Measurements from ENCODE around the gene PCSK6. TPM values are rescaled to one million over a fixed set of nuclear protein-coding genes. Genes with fewer than 3 reads are reported as not detected.

Gene PCSK6
- total RNA-seq, 1 experiment from 2014 or later: 26.3 TPM

DNA sequence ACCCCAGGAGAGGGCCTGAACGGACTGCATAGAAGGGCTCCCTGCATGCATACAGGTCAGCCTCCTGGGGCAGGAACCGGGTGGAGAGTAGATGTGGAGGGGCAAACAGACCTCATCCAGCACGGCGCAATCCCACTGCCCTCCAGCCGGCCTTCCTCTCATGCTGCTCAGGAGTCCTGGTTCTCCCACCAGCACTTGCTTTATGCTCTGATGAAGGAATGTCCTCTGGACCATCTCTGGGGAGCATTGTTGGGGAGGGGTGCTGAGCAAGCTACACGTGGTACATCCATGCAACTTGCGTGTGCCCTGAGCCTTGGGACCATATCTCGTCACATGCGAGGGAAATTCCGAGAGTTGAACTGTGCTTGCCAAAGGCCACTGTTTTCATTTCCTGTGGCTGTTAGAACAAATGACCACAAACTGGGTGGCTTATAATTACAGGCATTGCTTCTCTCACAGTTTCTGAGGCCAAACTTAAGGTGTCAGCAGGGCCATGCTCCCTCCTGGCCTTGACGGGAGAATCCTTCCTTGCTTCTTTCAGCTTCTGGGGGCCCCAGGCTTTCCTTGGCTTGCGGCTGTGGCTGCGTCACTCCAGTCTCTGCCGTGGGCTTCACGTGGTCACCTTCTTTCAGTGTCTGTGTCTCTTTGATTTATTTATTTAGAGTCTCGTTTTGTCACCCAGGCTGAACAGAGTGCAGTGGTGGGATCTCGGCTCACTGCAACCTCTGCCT lies 224.4 kb downstream of the PCSK6 start:
- Histone ChIP-seq H3K9me2 (ENCODE audit: insufficient read depth) (no peaks in the 10 kb centered on the region), H3K27ac (no peak overlapping the region), H3F3A (ENCODE audit: insufficient read depth, low read depth) (no peaks in the 10 kb centered on the region; the same call in 1 of the 2 replicates), H3K4me2 (no peak overlapping the region), H3K36me3 (ENCODE audit: low read depth) (no peaks in the 10 kb centered on the region), H2AFZ (no peak overlapping the region), H3K27me3 (ENCODE audit: insufficient read depth, low read depth) (peaks cover 8% of the 10 kb centered on the region), H3K9me3 (ENCODE audit: insufficient read depth, low read depth) (no peaks in the 10 kb centered on the region; the same call in 1 of the 2 replicates), H3K79me2 (ENCODE audit: low read depth) (no peaks in the 10 kb centered on the region), H4K20me1 (ENCODE audit: insufficient read depth) (no peaks in the 10 kb centered on the region), H3K4me1 (replicated peaks; ENCODE audit: insufficient read depth) (no peaks in the 10 kb centered on the region), H3K4me3 (no peak overlapping the region)
- BruUV-seq (replicated peaks): no TSS peak
- ChIA-PET CTCF (interaction anchor here (0.6 kb wide), 1 partner anchor 253 kb away, joined by 3 read pairs; no protein-coding TSS in a partner anchor), POLR2A (ENCODE audit: unreplicated experiment) (interaction anchor here (0.7 kb wide), 1 partner anchor 8 kb away, joined by 3 read pairs; no protein-coding TSS in a partner anchor)
- TF ChIP-seq EZH2 (IDR thresholded peaks at IDR 0.05; ENCODE audit: low read depth): no peak
- TF ChIP-seq, protein P1, sequence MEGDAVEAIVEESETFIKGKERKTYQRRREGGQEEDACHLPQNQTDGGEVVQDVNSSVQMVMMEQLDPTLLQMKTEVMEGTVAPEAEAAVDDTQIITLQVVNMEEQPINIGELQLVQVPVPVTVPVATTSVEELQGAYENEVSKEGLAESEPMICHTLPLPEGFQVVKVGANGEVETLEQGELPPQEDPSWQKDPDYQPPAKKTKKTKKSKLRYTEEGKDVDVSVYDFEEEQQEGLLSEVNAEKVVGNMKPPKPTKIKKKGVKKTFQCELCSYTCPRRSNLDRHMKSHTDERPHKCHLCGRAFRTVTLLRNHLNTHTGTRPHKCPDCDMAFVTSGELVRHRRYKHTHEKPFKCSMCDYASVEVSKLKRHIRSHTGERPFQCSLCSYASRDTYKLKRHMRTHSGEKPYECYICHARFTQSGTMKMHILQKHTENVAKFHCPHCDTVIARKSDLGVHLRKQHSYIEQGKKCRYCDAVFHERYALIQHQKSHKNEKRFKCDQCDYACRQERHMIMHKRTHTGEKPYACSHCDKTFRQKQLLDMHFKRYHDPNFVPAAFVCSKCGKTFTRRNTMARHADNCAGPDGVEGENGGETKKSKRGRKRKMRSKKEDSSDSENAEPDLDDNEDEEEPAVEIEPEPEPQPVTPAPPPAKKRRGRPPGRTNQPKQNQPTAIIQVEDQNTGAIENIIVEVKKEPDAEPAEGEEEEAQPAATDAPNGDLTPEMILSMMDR (conservative IDR thresholded peaks at IDR 0.05): no peak
- intact Hi-C loops (cut with micrococcal nuclease; ENCODE audit: unreplicated experiment): no loop called here
- no peak for DNase-seq

DNA sequence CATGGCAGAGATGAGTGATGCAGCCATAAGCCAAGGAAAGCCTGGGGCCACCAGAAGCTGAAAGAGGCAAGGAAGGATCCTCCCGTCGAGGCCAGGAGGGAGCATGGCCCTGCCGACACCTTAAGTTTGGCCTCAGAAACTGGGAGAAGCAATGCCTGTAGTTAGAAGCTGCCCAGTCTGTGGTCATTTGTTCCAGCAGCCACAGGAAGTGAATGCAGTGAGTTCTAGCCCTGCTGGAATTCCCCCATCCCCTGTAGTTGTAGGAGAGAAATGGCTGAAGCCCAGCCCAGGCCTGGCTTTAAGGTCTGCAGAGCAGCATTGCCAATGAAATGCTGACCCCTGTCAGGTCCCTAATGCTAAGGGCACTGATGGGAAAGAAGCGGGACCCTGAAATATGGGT lies 225.5 kb downstream of the PCSK6 start:
- Histone ChIP-seq H3K27me3 (ENCODE audit: insufficient read depth, low read depth) (peaks cover 11% of the 10 kb centered on the region), H4K20me1 (ENCODE audit: insufficient read depth) (no peaks in the 10 kb centered on the region), H3K36me3 (ENCODE audit: low read depth) (no peaks in the 10 kb centered on the region), H3K9me3 (ENCODE audit: insufficient read depth, low read depth) (no peaks in the 10 kb centered on the region; the same call in 1 of the 2 replicates), H3F3A (ENCODE audit: insufficient read depth, low read depth) (no peaks in the 10 kb centered on the region; the same call in 1 of the 2 replicates), H3K4me2 (no peak overlapping the region), H2AFZ (no peak overlapping the region), H3K9me2 (ENCODE audit: insufficient read depth) (no peaks in the 10 kb centered on the region), H3K4me1 (replicated peaks; ENCODE audit: insufficient read depth) (no peaks in the 10 kb centered on the region), H3K4me3 (no peak overlapping the region), H3K79me2 (ENCODE audit: low read depth) (no peaks in the 10 kb centered on the region), H3K27ac (no peak overlapping the region)
- BruUV-seq (replicated peaks): no TSS peak
- CTCF ChIA-PET: no interaction called here
- intact Hi-C loops (cut with micrococcal nuclease; ENCODE audit: unreplicated experiment): no loop called here
- DNase-seq: no peak
- no peak for TF ChIP-seq EZH2 (IDR thresholded peaks at IDR 0.05; ENCODE audit: low read depth)
- TF ChIP-seq, protein P1 (conservative IDR thresholded peaks at IDR 0.05): no peak
- POLR2A ChIA-PET (ENCODE audit: unreplicated experiment): no interaction called here

DNA sequence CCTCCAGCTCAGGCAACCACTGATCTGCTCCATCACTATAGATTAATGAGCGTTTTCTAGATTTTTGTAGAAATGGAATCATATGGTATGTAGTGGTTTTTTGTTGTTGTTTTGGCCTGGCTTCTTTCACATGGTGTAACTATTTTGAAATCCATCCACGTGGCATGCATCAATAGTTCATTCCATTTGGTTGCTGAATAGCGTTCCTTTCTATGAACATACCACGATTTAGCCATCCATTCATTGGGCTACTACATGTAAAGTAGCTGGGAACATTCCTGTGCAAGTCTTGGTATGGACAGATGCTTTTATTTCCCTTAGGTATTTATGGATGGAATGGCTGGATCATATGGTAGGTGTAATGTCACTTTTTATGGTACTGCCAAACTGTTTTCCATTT lies 227.0 kb downstream of the PCSK6 start:
- ChIA-PET CTCF (no interaction called here), POLR2A (ENCODE audit: unreplicated experiment) (no interaction called here)
- peaks cover 11% of the 10 kb centered on the region for H3K27me3 ChIP-seq (ENCODE audit: insufficient read depth, low read depth)
- no peak overlapping the region for H3K4me2 ChIP-seq
- H4K20me1 ChIP-seq (ENCODE audit: insufficient read depth): no peaks in the 10 kb centered on the region
- no peak for DNase-seq
- no peak overlapping the region for H2AFZ ChIP-seq
- no peak overlapping the region for H3K27ac ChIP-seq
- H3F3A ChIP-seq (ENCODE audit: insufficient read depth, low read depth): no peaks in the 10 kb centered on the region; the same call in 1 of the 2 replicates
- intact Hi-C loops (cut with micrococcal nuclease; ENCODE audit: unreplicated experiment): no loop called here
- no peaks in the 10 kb centered on the region for H3K9me2 ChIP-seq (ENCODE audit: insufficient read depth)
- TF ChIP-seq, protein P1 (conservative IDR thresholded peaks at IDR 0.05): no peak
- TF ChIP-seq EZH2 (IDR thresholded peaks at IDR 0.05; ENCODE audit: low read depth): no peak
- no peaks in the 10 kb centered on the region; the same call in 1 of the 2 replicates for H3K9me3 ChIP-seq (ENCODE audit: insufficient read depth, low read depth)
- no peak overlapping the region for H3K4me3 ChIP-seq
- H3K4me1 ChIP-seq (replicated peaks; ENCODE audit: insufficient read depth): no peaks in the 10 kb centered on the region
- no TSS peak for BruUV-seq (replicated peaks)
- H3K79me2 ChIP-seq (ENCODE audit: low read depth): no peaks in the 10 kb centered on the region
- H3K36me3 ChIP-seq (ENCODE audit: low read depth): no peaks in the 10 kb centered on the region
